SK-N-SH (cell line): ENCODE data around the gene CPSF6. TPM values are rescaled to one million over a fixed set of nuclear protein-coding genes. Genes with fewer than 3 reads are reported as not detected.

Experiments
- CTCF ChIA-PET: fragments of 300-600, 350-600 bp; formaldehyde crosslinking; extraction: SDS; loops from one replicate; lab custom pipeline; 2021; lab: Yijun Ruan, JAX
- POLR2A ChIA-PET: fragments of 350-600 bp; sonication (Branson Sonifier 250); formaldehyde crosslinking; extraction: SDS; loops from one replicate; lab custom pipeline; 2020; ENCODE audit warnings: antibody characterized with exemption, inconsistent platforms; lab: Yijun Ruan, JAX
- DNase-seq: peaks from one replicate; pipeline ENCODE4 v3.0.0; 2012
- H2AFZ ChIP-seq: fragments of 200-600 bp; sonication (generic); 2 replicates; pipeline ENCODE4 v1.8.1; 2016; ENCODE audit warnings: antibody characterized with exemption, mild to moderate bottlenecking, low read depth
- H3F3A ChIP-seq: fragments of 200-600 bp; sonication (generic); replicated peaks from 2 replicates; pipeline ENCODE3; 2016; ENCODE audit warnings: antibody characterized with exemption, mild to moderate bottlenecking; ENCODE audit not compliant: insufficient read depth
- H3K27ac ChIP-seq, 2 experiments: fragments of 200-500 bp in 1 of 2; fragments of 200-600 bp in 1 of 2; sonication (Bioruptor generic) in 1 of 2; sonication (generic), shearing (Covaris generic) in 1 of 2; 2 replicates each; pipeline versions ENCODE4 v1.5.1 to v1.6.1; 2014 to 2016; ENCODE audit warnings: low read depth in 2 of 2, inconsistent platforms in 1 of 2, low read length in 1 of 2, mild to moderate bottlenecking in 1 of 2, mixed read lengths in 1 of 2
- H3K27me3 ChIP-seq: fragments of 200-600 bp; sonication (generic), shearing (Covaris generic); 2 replicates; pipeline ENCODE4 v1.6.1; 2016; ENCODE audit warnings: mixed run types; ENCODE audit not compliant: insufficient read depth
- H3K36me3 ChIP-seq, 2 experiments: fragments of 200-500 bp in 1 of 2; fragments of 200-600 bp in 1 of 2; sonication (Bioruptor generic) in 1 of 2; sonication (generic) in 1 of 2; replicated peaks in 1 of 2; 2 replicates each; pipeline versions ENCODE3 to v1.5.1; 2014 to 2016; ENCODE audit warnings: low read length in 1 of 2, mild to moderate bottlenecking in 1 of 2; ENCODE audit not compliant: insufficient read depth in 2 of 2, control insufficient read depth in 1 of 2
- H3K4me1 ChIP-seq, 2 experiments: fragments of 200-500 bp in 1 of 2; fragments of 200-600 bp in 1 of 2; sonication (Bioruptor generic) in 1 of 2; sonication (generic), shearing (Covaris generic) in 1 of 2; 2 replicates each; pipeline versions ENCODE4 v1.5.1 to v1.6.1; 2014 to 2016; ENCODE audit warnings: low read depth in 1 of 2, low read length in 1 of 2, mixed run types in 1 of 2; ENCODE audit not compliant: insufficient read depth in 2 of 2, control insufficient read depth in 1 of 2
- H3K4me2 ChIP-seq: fragments of 200-600 bp; sonication (generic), shearing (Covaris generic); 2 replicates; pipeline ENCODE4 v1.6.1; 2017; ENCODE audit warnings: mixed run types
- H3K4me3 ChIP-seq, 2 experiments: fragments of 200-500 bp in 1 of 2; fragments of 200-600 bp in 1 of 2; sonication (Bioruptor generic) in 1 of 2; sonication (generic), shearing (Covaris generic) in 1 of 2; 2 replicates each; pipeline versions ENCODE4 v1.5.1 to v1.8.1; 2014 to 2016; ENCODE audit warnings: low read depth in 2 of 2, inconsistent platforms in 1 of 2, low read length in 1 of 2, mild to moderate bottlenecking in 1 of 2, mixed read lengths in 1 of 2, moderate library complexity in 1 of 2
- H3K79me2 ChIP-seq: fragments of 200-600 bp; sonication (generic); 2 replicates; pipeline ENCODE4 v1.8.1; 2017; ENCODE audit warnings: mild to moderate bottlenecking; ENCODE audit not compliant: insufficient read depth
- H3K9ac ChIP-seq: fragments of 200-600 bp; sonication (generic); 2 replicates; pipeline ENCODE4 v1.6.1; 2017; ENCODE audit warnings: mixed run types
- H3K9me2 ChIP-seq: fragments of 200-600 bp; sonication (generic); 2 replicates; pipeline ENCODE4 v1.6.1; 2017; ENCODE audit warnings: mixed run types
- H3K9me3 ChIP-seq: fragments of 200-600 bp; sonication (generic); 2 replicates; pipeline ENCODE4 v1.6.1; 2017; ENCODE audit warnings: mixed run types, mild to moderate bottlenecking, moderate library complexity
- H4K20me1 ChIP-seq: fragments of 200-600 bp; sonication (generic); 2 replicates; pipeline ENCODE4 v1.6.1; 2017; ENCODE audit warnings: mild to moderate bottlenecking, mixed run types; ENCODE audit not compliant: insufficient read depth
- EP300 ChIP-seq, 2 experiments: IDR thresholded peaks; 2 replicates each; pipeline versions ENCODE4 v1.4.0 to v1.6.1; 2012; ENCODE audit warnings: borderline replicate concordance in 1 of 2, low read depth in 1 of 2, low read length in 1 of 2
- FOXJ3 ChIP-seq: sonication (generic); formaldehyde crosslinking; IDR thresholded peaks from 2 replicates; pipeline ENCODE4 v1.5.1; 2020; ENCODE audit warnings: mild to moderate bottlenecking, missing genetic modification reagents
- GABPA ChIP-seq: IDR thresholded peaks from 2 replicates; pipeline ENCODE4 v1.4.0; 2012; ENCODE audit warnings: low read depth, mild to moderate bottlenecking
- RCOR1 ChIP-seq: fragments of 150-350 bp; IDR thresholded peaks from 2 replicates; pipeline ENCODE4 v1.6.1; 2017; ENCODE audit warnings: antibody characterized with exemption, low read length
- RFX5 ChIP-seq: IDR thresholded peaks from 2 replicates; pipeline ENCODE4 v1.6.1; 2012; ENCODE audit warnings: mild to moderate bottlenecking, improper control_type of control experiment, low read length
- RXRA ChIP-seq: IDR thresholded peaks from 2 replicates; pipeline ENCODE4 v1.4.0; 2012; ENCODE audit warnings: low read depth, mild to moderate bottlenecking, borderline replicate concordance
- TEAD4 ChIP-seq: IDR thresholded peaks from 2 replicates; pipeline ENCODE4 v1.4.0; 2012; ENCODE audit warnings: mild to moderate bottlenecking, borderline replicate concordance; ENCODE audit not compliant: insufficient read depth
- YY1 ChIP-seq: IDR thresholded peaks from 2 replicates; pipeline ENCODE4 v1.4.0; 2012; ENCODE audit warnings: low read depth, mild to moderate bottlenecking
- WGBS: methylation state at CpG from one replicate; pipeline ENCODE4 v1.1.6; 2017; ENCODE audit warnings: low lambda C conversion rate; 5-methylcytosine and 5-hydroxymethylcytosine counted together
- polyA plus RNA-seq, 3 experiments: library from polyadenylated mRNA; depleted of rRNA; stranded (reverse); fragments of >200 nt; gene quantifications; 2 replicates each; pipeline ENCODE4 v1.2.3, GENCODE V29; 2012
- TF ChIP-seq, protein P1 (sequence below): IDR thresholded peaks from 2 replicates; pipeline ENCODE4 v1.4.0; 2012; ENCODE audit warnings: low read depth, borderline replicate concordance
- TF ChIP-seq, protein P2 (sequence below): fragments of 150-350 bp; IDR thresholded peaks from 2 replicates; pipeline ENCODE4 v1.6.1; 2016; ENCODE audit warnings: mild to moderate bottlenecking, low read depth, low read length

CPSF6 gene
- polyA plus RNA-seq, 1 of the 3 experiments (the other 2 are of a cell fraction), result 84.1 TPM

DNA sequence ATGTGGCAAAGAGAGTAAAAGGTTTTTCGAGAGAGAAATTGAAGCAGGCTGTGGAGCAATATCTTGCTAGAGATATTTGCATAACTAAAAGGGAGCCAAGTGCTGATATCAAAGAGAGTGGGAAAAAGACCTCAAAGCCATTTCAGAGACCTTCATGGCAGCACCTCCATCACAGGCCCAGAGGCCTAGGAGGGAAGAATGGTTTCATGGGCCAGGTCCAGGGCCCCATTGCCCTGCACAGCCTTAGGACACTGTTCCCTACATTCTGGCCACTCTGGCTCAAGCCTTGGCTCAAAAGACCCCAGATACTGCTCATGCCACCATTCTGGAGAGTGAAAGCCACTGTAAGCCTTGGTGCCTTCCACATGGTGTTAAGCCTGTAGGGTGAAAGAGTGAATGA, 58.8 kb downstream of the CPSF6 start:
- H3K9me2 ChIP-seq, result no peaks in the 10 kb centered on the region
- CTCF ChIA-PET, result no interaction called here
- no peak overlapping the region for H3K4me3 ChIP-seq
- no peak overlapping the region for H3K27ac ChIP-seq
- no peak overlapping the region for H3K9ac ChIP-seq
- WGBS, result 17% methylated on average over 1 of the region's 1 CpG
- no peaks in the 10 kb centered on the region for H3K79me2 ChIP-seq
- H3K36me3 ChIP-seq, result no peaks in the 10 kb centered on the region
- POLR2A ChIA-PET, result no interaction called here
- no peaks in the 10 kb centered on the region for H4K20me1 ChIP-seq
- TF ChIP-seq YY1 (no peak), EP300 (IDR thresholded peaks at IDR 0.05; ENCODE audit: borderline replicate concordance in 1 of 2, low read depth in 1 of 2, low read length in 1 of 2) (no peak), RFX5 (no peak), RCOR1 (no peak), GABPA (no peak), RXRA (no peak), FOXJ3 (CRISPR knock-in tag) (no peak), TEAD4 (no peak)
- TF ChIP-seq, protein P1, sequence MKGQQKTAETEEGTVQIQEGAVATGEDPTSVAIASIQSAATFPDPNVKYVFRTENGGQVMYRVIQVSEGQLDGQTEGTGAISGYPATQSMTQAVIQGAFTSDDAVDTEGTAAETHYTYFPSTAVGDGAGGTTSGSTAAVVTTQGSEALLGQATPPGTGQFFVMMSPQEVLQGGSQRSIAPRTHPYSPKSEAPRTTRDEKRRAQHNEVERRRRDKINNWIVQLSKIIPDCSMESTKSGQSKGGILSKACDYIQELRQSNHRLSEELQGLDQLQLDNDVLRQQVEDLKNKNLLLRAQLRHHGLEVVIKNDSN, result no peak
- TF ChIP-seq, protein P2, sequence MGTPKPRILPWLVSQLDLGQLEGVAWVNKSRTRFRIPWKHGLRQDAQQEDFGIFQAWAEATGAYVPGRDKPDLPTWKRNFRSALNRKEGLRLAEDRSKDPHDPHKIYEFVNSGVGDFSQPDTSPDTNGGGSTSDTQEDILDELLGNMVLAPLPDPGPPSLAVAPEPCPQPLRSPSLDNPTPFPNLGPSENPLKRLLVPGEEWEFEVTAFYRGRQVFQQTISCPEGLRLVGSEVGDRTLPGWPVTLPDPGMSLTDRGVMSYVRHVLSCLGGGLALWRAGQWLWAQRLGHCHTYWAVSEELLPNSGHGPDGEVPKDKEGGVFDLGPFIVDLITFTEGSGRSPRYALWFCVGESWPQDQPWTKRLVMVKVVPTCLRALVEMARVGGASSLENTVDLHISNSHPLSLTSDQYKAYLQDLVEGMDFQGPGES, result no peak
- H3K27me3 ChIP-seq, result peaks cover 13% of the 10 kb centered on the region; the same call in 1 of the 2 replicates
- H2AFZ ChIP-seq, result no peak overlapping the region
- no peaks in the 10 kb centered on the region for H3F3A ChIP-seq
- no peaks in the 10 kb centered on the region for H3K9me3 ChIP-seq
- DNase-seq, result no peak
- H3K4me1 ChIP-seq, result no peaks in the 10 kb centered on the region
- no peak overlapping the region for H3K4me2 ChIP-seq

DNA sequence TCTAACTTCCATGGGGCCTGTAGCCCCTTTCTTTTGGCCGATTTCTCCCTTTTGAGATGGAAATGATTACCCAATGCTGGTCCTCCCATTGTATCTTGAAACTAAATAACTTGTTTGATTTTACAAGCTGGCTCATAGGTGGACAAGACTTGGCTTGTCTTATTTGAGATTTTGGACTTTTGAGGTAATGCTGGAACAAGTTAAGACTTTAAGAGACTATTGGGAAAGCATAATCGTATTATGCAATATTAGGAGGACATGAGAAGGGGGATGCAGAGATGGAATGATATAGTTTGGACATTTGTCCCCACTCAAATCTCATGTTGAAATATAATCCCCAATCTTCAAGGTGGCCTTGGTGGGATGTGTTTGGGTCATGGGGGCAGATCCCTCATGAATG, 59.6 kb downstream of the CPSF6 start:
- POLR2A ChIA-PET, result interaction anchor here (0.6 kb wide), 1 partner anchor 886 kb away, joined by 3 read pairs; no protein-coding TSS in a partner anchor
- H3K27ac ChIP-seq, result no peak overlapping the region
- TF ChIP-seq, protein P2, result no peak
- H2AFZ ChIP-seq, result no peak overlapping the region
- no peak overlapping the region for H3K4me2 ChIP-seq
- no peak overlapping the region for H3K9ac ChIP-seq
- H3K79me2 ChIP-seq, result no peaks in the 10 kb centered on the region
- no peak for DNase-seq
- CTCF ChIA-PET, result no interaction called here
- H3K27me3 ChIP-seq, result peaks cover 5% of the 10 kb centered on the region; the same call in 1 of the 2 replicates
- no peaks in the 10 kb centered on the region for H3K9me2 ChIP-seq
- H3K36me3 ChIP-seq, result no peaks in the 10 kb centered on the region
- 27% methylated on average over 2 of the region's 2 CpGs for WGBS
- H4K20me1 ChIP-seq, result no peaks in the 10 kb centered on the region
- no peaks in the 10 kb centered on the region for H3K9me3 ChIP-seq
- no peaks in the 10 kb centered on the region for H3F3A ChIP-seq
- no peak overlapping the region for H3K4me3 ChIP-seq
- H3K4me1 ChIP-seq, result no peaks in the 10 kb centered on the region
